HCT116 (cell line): Measurements from ENCODE around the gene TTC29. TPM values are rescaled to one million over a fixed set of nuclear protein-coding genes. Genes with fewer than 3 reads are reported as not detected.

Source experiments
- ATAC-seq: fragments of 200-7000 bp; cut with Tn5 transposase; 2 replicates; pipeline ENCODE4 v1.9.1; 2020; ENCODE audit warnings: mild to moderate bottlenecking, moderate library complexity
- BruUV-seq: library from RNA; stranded (reverse); fragments of 400-500 nt; replicated peaks from 2 replicates; lab custom pipeline; 2021; lab: Mats Ljungman, UMichigan
- CTCF ChIA-PET: fragments of 300-600 bp; sonication (Branson Sonifier 250); formaldehyde crosslinking; loops from one replicate; lab custom pipeline; 2021; ENCODE audit warnings: antibody characterized with exemption; lab: Charles Lee
- POLR2A ChIA-PET: fragments of 300-600, 350-600 bp; sonication (Branson Sonifier 250); formaldehyde crosslinking; loops from one replicate; lab custom pipeline; 2021; ENCODE audit warnings: antibody characterized with exemption; lab: Charles Lee
- RAD21 ChIA-PET, 2 experiments: fragments of 300-600 bp; sonication (Branson Sonifier 250); formaldehyde crosslinking; loops; one replicate each; lab custom pipeline; 2023; ENCODE audit warnings: low total read pairs in 2 of 2; ENCODE audit not compliant: uncharacterized antibody in 2 of 2, unreplicated experiment in 2 of 2, low non-redundant PET in 1 of 2; lab: Charles Lee
- DNase-seq: peaks from one replicate; pipeline ENCODE4 v3.0.0-alpha.2; 2010; ENCODE audit warnings: low read depth, low spot score
- H2AFZ ChIP-seq: fragments of 200-600 bp; shearing (Covaris generic), sonication (generic); 2 replicates; pipeline ENCODE4 v1.6.1; 2017; ENCODE audit warnings: low read depth, mixed run types, mixed read lengths, antibody characterized with exemption, low read length; ENCODE audit not compliant: poor library complexity, severe bottlenecking
- H3K27ac ChIP-seq: 2 replicates; pipeline ENCODE4 v1.5.1; 2012; ENCODE audit warnings: low read depth, low read length
- H3K27me3 ChIP-seq: fragments of 200-600 bp; sonication (generic); 2 replicates; pipeline ENCODE4 v1.6.1; 2016; ENCODE audit warnings: mixed run types, low read length, mixed read lengths; ENCODE audit not compliant: insufficient read depth
- H3K36me3 ChIP-seq, 2 experiments: fragments of 200-500 bp in 1 of 2; fragments of 200-600 bp in 1 of 2; sonication (Bioruptor generic) in 1 of 2; sonication (generic) in 1 of 2; 2 replicates each; pipeline versions ENCODE4 v1.5.1 to v1.6.1; 2014 to 2016; ENCODE audit warnings: low read length in 2 of 2, inconsistent platforms in 1 of 2, mixed read lengths in 1 of 2, mixed run types in 1 of 2; ENCODE audit not compliant: insufficient read depth in 2 of 2, control insufficient read depth in 1 of 2
- H3K4me1 ChIP-seq, 2 experiments: fragments of 200-600 bp in 1 of 2; sonication (generic) in 1 of 2; 2 replicates each; pipeline versions ENCODE4 v1.5.1 to v1.6.1; 2012 to 2017; ENCODE audit warnings: low read length in 2 of 2, inconsistent platforms in 1 of 2, mild to moderate bottlenecking in 1 of 2, mixed read lengths in 1 of 2, mixed run types in 1 of 2, moderate library complexity in 1 of 2; ENCODE audit not compliant: insufficient read depth in 2 of 2, control insufficient read depth in 1 of 2
- H3K4me2 ChIP-seq: fragments of 200-600 bp; sonication (generic); 2 replicates; pipeline ENCODE4 v1.6.1; 2017; ENCODE audit warnings: mixed run types, low read length, mixed read lengths
- H3K4me3 ChIP-seq, 2 experiments: fragments of 200-600 bp in 1 of 2; sonication (generic) in 1 of 2; replicated peaks in 1 of 2; 2 replicates each; pipeline ENCODE4 v1.5.1; 2011 to 2016; ENCODE audit warnings: low read length in 2 of 2, control low read depth in 1 of 2, low read depth in 1 of 2, mild to moderate bottlenecking in 1 of 2, mixed read lengths in 1 of 2, mixed run types in 1 of 2
- H3K79me2 ChIP-seq: fragments of 200-600 bp; sonication (generic); 2 replicates; pipeline ENCODE4 v1.6.1; 2017; ENCODE audit warnings: mild to moderate bottlenecking, mixed run types, low read length, moderate library complexity, mixed read lengths; ENCODE audit not compliant: insufficient read depth
- H3K9ac ChIP-seq: fragments of 200-600 bp; sonication (generic); 2 replicates; pipeline ENCODE4 v1.6.1; 2016; ENCODE audit warnings: low read length, mixed read lengths
- H3K9me2 ChIP-seq: fragments of 200-600 bp; sonication (generic), shearing (Covaris generic); 2 replicates; pipeline ENCODE4 v1.6.1; 2017; ENCODE audit warnings: mixed run types, mild to moderate bottlenecking, moderate library complexity; ENCODE audit not compliant: insufficient read depth
- H3K9me3 ChIP-seq, 2 experiments: fragments of 200-500 bp in 1 of 2; fragments of 200-600 bp in 1 of 2; sonication (Bioruptor generic) in 1 of 2; sonication (generic) in 1 of 2; 2 replicates each; pipeline ENCODE4 v1.6.1; 2014 to 2017; ENCODE audit warnings: low read length in 2 of 2, mixed read lengths in 2 of 2, inconsistent platforms in 1 of 2, low read depth in 1 of 2, mild to moderate bottlenecking in 1 of 2, mixed run types in 1 of 2, moderate library complexity in 1 of 2; ENCODE audit not compliant: control insufficient read depth in 1 of 2, insufficient read depth in 1 of 2
- H4K20me1 ChIP-seq: fragments of 200-600 bp; sonication (generic), shearing (Covaris generic); 2 replicates; pipeline ENCODE4 v1.6.1; 2017; ENCODE audit warnings: mixed run types, mild to moderate bottlenecking, moderate library complexity; ENCODE audit not compliant: insufficient read depth
- CBX3 ChIP-seq: IDR thresholded peaks from 2 replicates; pipeline ENCODE4 v1.6.1; 2012; ENCODE audit warnings: low read depth
- CTCF ChIP-seq, 3 experiments: fragments of 200-600 bp in 1 of 3; sonication (generic) in 1 of 3; IDR thresholded peaks in 2 of 3; conservative IDR thresholded peaks in 1 of 3; 2 replicates each; pipeline ENCODE4 v1.5.1; 2012 to 2017; ENCODE audit warnings: low read depth in 2 of 3, low read length in 2 of 3, antibody characterized with exemption in 1 of 3, borderline replicate concordance in 1 of 3, control low read depth in 1 of 3, mild to moderate bottlenecking in 1 of 3, mixed read lengths in 1 of 3, mixed run types in 1 of 3, moderate library complexity in 1 of 3; ENCODE audit not compliant: insufficient read depth in 1 of 3
- ELF1 ChIP-seq: IDR thresholded peaks from 2 replicates; pipeline ENCODE4 v1.6.1; 2012; ENCODE audit warnings: low read depth, borderline replicate concordance
- EZH2 ChIP-seq: fragments of 200-600 bp; sonication (generic); IDR thresholded peaks from 2 replicates; pipeline ENCODE4 v1.6.1; 2017; ENCODE audit warnings: antibody characterized with exemption, mixed run types
- JUND ChIP-seq: IDR thresholded peaks from 2 replicates; pipeline ENCODE4 v1.6.1; 2012
- MAX ChIP-seq: IDR thresholded peaks from 2 replicates; pipeline ENCODE4 v1.6.1; 2012
- RAD21 ChIP-seq: IDR thresholded peaks from 2 replicates; pipeline ENCODE4 v1.6.1; 2012; ENCODE audit warnings: low read depth, mild to moderate bottlenecking
- SRF ChIP-seq: IDR thresholded peaks from 2 replicates; pipeline ENCODE4 v1.6.1; 2012; ENCODE audit warnings: low read depth
- TCF7L2 ChIP-seq: IDR thresholded peaks from 2 replicates; pipeline ENCODE4 v1.7.0; 2011; ENCODE audit warnings: borderline replicate concordance, inconsistent platforms; ENCODE audit not compliant: insufficient read depth, insufficient read length; ENCODE audit errors: extremely low read depth
- ZNF274 ChIP-seq: fragments of 200-500 bp; sonication (Bioruptor generic); IDR thresholded peaks from 2 replicates; pipeline ENCODE4 v1.6.1; 2014; ENCODE audit warnings: mild to moderate bottlenecking, low read depth, low read length, inconsistent platforms
- intact Hi-C: fragments of 100-400 bp; cut with micrococcal nuclease; formaldehyde crosslinking; loops from 2 replicates; pipeline ENCODE4 v1.10.0; 2022
- total RNA-seq: library from RNA; stranded (reverse); gene quantifications from one replicate; pipeline ENCODE4 v1.2.1, GENCODE V29; 2021; ENCODE audit not compliant: unreplicated experiment

Gene TTC29
- total RNA-seq, 1 experiment from 2014 or later, result not detected

GRCh38 chr4:146742416-146742815, 203.2 kb downstream of the TTC29 start:
- H3K9me3 ChIP-seq, result no peaks in the 10 kb centered on the region
- no peak for DNase-seq
- no peak overlapping the region for H3K9ac ChIP-seq
- intact Hi-C loops, result no loop called here
- H3K79me2 ChIP-seq, result no peaks in the 10 kb centered on the region
- RAD21 ChIA-PET, result no interaction called here
- H3K9me2 ChIP-seq, result no peaks in the 10 kb centered on the region
- POLR2A ChIA-PET, result no interaction called here
- CTCF ChIA-PET, result no interaction called here
- no peak overlapping the region for H3K27ac ChIP-seq
- TF ChIP-seq JUND (no peak), MAX (no peak), ZNF274 (no peak), RAD21 (no peak), SRF (no peak), EZH2 (no peak), ELF1 (no peak), TCF7L2 (no peak), CTCF (IDR thresholded peaks at IDR 0.05 in 2 of 3, conservative IDR thresholded peaks at IDR 0.05 in 1 of 3; ENCODE audit: borderline replicate concordance in 1 of 3, insufficient read depth in 1 of 3, low read depth in 2 of 3, low read length in 2 of 3) (no peak), CBX3 (no peak)
- TF ChIP-seq, all 23 proteins: peak for 0
- no peaks in the 10 kb centered on the region for H3K4me1 ChIP-seq
- H3K27me3 ChIP-seq, result peaks cover 8% of the 10 kb centered on the region
- BruUV-seq, result no TSS peak
- no peak overlapping the region for H3K4me3 ChIP-seq
- H4K20me1 ChIP-seq, result no peaks in the 10 kb centered on the region
- no peaks in the 10 kb centered on the region for H3K36me3 ChIP-seq
- ATAC-seq, result no peak
- no peak overlapping the region for H2AFZ ChIP-seq
- H3K4me2 ChIP-seq, result no peak overlapping the region
